Osteocyte (in vitro differentiated cells): Measurements from ENCODE around the gene CILP. TPM values are rescaled to one million over a fixed set of nuclear protein-coding genes. Genes with fewer than 3 reads are reported as not detected.
A peak's percentile ranks its signal among the peaks of the same experiment; 100 is the strongest.

Source experiments
- DNase-seq: peaks from one replicate; pipeline ENCODE4 v3.0.0; 2021; ENCODE audit warnings: mixed read lengths; ENCODE audit not compliant: unreplicated experiment; ENCODE audit errors: extremely low spot score
- H3K27ac Mint-ChIP-seq: one replicate; pipeline ENCODE4 v1.8.0; 2021; ENCODE audit warnings: mild to moderate bottlenecking, mixed read lengths; ENCODE audit not compliant: unreplicated experiment
- H3K27me3 Mint-ChIP-seq: one replicate; pipeline ENCODE4 v1.8.0; 2021; ENCODE audit warnings: mixed read lengths; ENCODE audit not compliant: unreplicated experiment
- H3K36me3 Mint-ChIP-seq: one replicate; pipeline ENCODE4 v1.8.0; 2021; ENCODE audit warnings: mixed read lengths; ENCODE audit not compliant: unreplicated experiment
- H3K4me1 Mint-ChIP-seq: one replicate; pipeline ENCODE4 v1.8.0; 2021; ENCODE audit warnings: mixed read lengths; ENCODE audit not compliant: unreplicated experiment
- H3K4me3 Mint-ChIP-seq: one replicate; pipeline ENCODE4 v1.8.0; 2021; ENCODE audit warnings: mild to moderate bottlenecking, moderate library complexity, mixed read lengths; ENCODE audit not compliant: unreplicated experiment
- H3K9me3 Mint-ChIP-seq: one replicate; pipeline ENCODE4 v1.8.0; 2021; ENCODE audit warnings: mixed read lengths; ENCODE audit not compliant: unreplicated experiment
- total RNA-seq: library from RNA; stranded (reverse); gene quantifications from 2 replicates; pipeline ENCODE4 v1.2.1, GENCODE V29; 2021
- TF ChIP-seq, protein P1 (sequence below): fragments of 200-600 bp; sonication (generic); IDR thresholded peaks from 2 replicates; pipeline ENCODE4 v1.5.0; 2021; ENCODE audit warnings: antibody characterized with exemption, mild to moderate bottlenecking, moderate library complexity

CILP gene
- total RNA-seq, 1 donor from 2014 or later: 0.19 TPM

DNA sequence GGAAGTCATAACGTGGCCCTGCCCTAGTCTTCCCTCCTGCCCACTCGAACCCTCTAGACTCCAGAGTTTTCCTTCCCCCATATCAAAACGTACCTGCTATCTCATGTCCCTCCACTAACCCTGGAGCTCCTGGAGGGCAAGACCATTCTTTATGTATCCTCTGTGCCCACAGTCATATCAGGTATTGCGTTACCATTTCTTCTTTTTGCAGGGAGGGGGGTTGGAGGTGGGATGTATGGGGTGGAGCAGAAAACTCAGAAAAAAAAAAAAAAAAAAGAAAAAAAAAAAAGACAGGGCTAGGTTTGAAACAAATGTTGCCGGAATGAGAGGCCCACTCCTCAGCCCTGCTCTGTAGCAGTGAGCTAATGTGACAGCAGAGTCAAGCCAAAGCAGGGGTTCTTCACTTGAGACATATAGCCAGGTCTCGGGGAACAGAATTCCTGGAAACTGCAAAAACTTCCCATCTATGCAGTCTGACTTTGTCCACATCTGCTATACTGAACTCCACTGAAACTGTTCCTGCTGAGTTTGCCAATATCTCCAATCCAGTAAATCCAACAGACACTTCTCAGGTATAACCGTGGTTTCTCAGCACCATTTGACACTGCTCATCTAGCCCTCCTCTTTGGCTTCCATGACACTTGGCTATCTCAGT is 44.3 kb upstream of the CILP start:
- H3K9me3 Mint-ChIP-seq: no peaks in the 10 kb centered on the region
- H3K27me3 Mint-ChIP-seq: no peaks in the 10 kb centered on the region
- peaks cover 19% of the 10 kb centered on the region for H3K36me3 Mint-ChIP-seq
- DNase-seq: no peak
- no peak overlapping the region for H3K27ac Mint-ChIP-seq
- H3K4me3 Mint-ChIP-seq: no peak overlapping the region
- H3K4me1 Mint-ChIP-seq: peaks cover 8% of the 10 kb centered on the region
- TF ChIP-seq, protein P1, sequence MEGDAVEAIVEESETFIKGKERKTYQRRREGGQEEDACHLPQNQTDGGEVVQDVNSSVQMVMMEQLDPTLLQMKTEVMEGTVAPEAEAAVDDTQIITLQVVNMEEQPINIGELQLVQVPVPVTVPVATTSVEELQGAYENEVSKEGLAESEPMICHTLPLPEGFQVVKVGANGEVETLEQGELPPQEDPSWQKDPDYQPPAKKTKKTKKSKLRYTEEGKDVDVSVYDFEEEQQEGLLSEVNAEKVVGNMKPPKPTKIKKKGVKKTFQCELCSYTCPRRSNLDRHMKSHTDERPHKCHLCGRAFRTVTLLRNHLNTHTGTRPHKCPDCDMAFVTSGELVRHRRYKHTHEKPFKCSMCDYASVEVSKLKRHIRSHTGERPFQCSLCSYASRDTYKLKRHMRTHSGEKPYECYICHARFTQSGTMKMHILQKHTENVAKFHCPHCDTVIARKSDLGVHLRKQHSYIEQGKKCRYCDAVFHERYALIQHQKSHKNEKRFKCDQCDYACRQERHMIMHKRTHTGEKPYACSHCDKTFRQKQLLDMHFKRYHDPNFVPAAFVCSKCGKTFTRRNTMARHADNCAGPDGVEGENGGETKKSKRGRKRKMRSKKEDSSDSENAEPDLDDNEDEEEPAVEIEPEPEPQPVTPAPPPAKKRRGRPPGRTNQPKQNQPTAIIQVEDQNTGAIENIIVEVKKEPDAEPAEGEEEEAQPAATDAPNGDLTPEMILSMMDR: no peak

DNA sequence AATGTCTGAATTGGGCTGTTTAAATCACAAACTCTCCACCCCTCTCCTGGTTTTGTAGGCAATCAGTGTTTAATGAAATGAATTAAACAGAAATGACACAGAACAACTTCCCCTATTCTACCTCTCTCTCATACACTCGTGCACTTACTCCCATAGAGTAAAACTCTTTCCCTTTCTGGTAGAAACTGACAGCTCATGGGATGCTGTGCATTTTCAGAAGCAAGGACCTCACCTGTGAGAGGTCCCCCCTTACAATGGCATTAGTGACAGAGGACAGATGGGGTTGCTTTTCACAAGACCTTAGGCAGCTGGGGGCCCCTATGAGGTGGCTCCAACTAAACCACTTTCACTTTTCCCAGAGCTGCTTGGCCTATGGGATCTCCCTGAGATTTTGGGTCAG is 43.5 kb upstream of the CILP start:
- no peaks in the 10 kb centered on the region for H3K9me3 Mint-ChIP-seq
- no peaks in the 10 kb centered on the region for H3K27me3 Mint-ChIP-seq
- peaks cover 8% of the 10 kb centered on the region for H3K4me1 Mint-ChIP-seq
- peaks cover 15% of the 10 kb centered on the region for H3K36me3 Mint-ChIP-seq
- H3K27ac Mint-ChIP-seq: no peak overlapping the region
- no peak overlapping the region for H3K4me3 Mint-ChIP-seq
- TF ChIP-seq, protein P1: no peak
- no peak for DNase-seq

DNA sequence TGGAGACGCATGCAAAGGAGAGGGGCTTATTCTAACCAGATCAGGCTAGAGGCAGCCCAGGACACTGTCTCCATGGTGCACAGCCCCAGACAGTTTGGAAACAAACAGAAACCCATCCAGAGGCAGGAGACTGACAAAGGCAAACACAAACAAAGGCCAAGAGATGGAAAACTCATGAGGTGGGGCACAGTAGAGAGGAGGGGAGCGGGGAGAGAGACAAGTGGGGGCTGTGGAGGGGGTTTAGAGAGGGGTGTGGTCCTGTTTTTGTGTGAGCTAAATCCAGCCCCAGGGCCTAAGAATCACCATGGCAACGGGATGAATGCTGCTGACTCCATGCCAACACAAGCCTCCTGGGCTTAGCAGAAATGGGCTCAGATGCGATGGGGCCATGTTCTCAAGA is 43.1 kb upstream of the CILP start:
- no peak overlapping the region for H3K4me3 Mint-ChIP-seq
- TF ChIP-seq, protein P1: no peak
- H3K27ac Mint-ChIP-seq: peak overlapping the region; percentile 29
- H3K4me1 Mint-ChIP-seq: peaks cover 8% of the 10 kb centered on the region
- no peaks in the 10 kb centered on the region for H3K27me3 Mint-ChIP-seq
- no peaks in the 10 kb centered on the region for H3K9me3 Mint-ChIP-seq
- peaks cover 13% of the 10 kb centered on the region for H3K36me3 Mint-ChIP-seq
- no peak for DNase-seq

DNA sequence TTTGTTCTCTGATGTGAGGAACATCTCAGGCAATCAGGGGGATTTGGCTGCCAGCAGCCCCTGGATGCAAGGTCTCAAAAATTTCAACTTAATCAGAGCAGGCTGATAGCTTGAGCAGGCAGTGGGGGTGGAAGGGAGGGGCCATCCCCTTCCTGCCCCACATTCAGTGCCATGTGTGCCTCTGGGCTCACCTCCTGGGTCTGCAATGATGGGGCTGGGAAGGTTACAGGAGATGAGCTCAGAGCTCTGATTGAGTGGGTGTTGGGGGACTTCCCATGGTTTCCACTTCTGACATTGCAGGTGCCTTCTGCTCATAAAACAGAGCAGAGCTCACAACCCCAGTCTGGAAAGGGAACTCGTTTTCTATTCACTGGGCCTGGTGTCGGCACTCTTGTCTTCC is 38.4 kb upstream of the CILP start:
- H3K27ac Mint-ChIP-seq: no peak overlapping the region
- H3K36me3 Mint-ChIP-seq: peaks cover 8% of the 10 kb centered on the region
- no peaks in the 10 kb centered on the region for H3K27me3 Mint-ChIP-seq
- H3K9me3 Mint-ChIP-seq: no peaks in the 10 kb centered on the region
- H3K4me1 Mint-ChIP-seq: peaks cover 6% of the 10 kb centered on the region
- TF ChIP-seq, protein P1: no peak
- DNase-seq: no peak
- no peak overlapping the region for H3K4me3 Mint-ChIP-seq

DNA sequence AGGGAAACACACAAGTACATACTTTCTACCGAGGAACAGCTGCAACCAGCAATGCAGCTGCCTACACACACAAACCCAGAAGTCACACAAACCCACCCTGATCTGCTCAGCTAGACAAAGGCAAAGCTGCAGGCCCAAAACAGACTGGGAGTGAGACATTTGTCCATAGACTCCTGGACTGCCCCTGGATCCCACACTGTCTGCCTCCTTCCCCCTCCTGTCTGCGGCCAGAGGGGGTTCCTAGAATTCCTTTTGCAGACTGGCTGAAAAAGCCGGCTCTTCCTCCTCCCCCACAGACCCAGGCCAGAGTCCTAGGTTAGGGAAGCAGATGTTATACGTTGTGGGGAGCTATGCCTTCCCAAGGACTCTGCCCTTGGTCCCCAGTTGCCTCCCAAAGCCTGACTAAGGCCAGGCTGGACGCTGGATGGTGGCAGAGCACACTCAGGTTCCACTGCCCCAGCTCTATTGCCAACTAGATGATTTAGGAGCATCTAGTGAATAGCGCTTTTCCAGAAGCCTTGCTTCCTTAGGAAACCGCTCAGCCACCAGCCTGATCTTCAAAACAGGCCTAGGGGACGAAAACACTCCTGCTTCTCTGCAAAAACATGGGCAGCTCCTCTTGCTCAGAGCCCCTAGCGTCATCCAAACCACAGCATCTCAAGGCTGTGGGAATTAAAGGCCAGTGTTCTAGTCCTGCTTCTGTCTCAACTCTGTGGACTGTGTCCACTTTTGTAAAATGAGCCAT is 37.4 kb upstream of the CILP start:
- peaks cover 4% of the 10 kb centered on the region for H3K9me3 Mint-ChIP-seq
- no peak overlapping the region for H3K4me3 Mint-ChIP-seq
- no peak for DNase-seq
- H3K27ac Mint-ChIP-seq: no peak overlapping the region
- H3K4me1 Mint-ChIP-seq: no peaks in the 10 kb centered on the region
- TF ChIP-seq, protein P1: no peak
- no peaks in the 10 kb centered on the region for H3K27me3 Mint-ChIP-seq
- peaks cover 8% of the 10 kb centered on the region for H3K36me3 Mint-ChIP-seq
